Measurements from ENCODE around the gene ETFA.

Gene ETFA

DNA sequence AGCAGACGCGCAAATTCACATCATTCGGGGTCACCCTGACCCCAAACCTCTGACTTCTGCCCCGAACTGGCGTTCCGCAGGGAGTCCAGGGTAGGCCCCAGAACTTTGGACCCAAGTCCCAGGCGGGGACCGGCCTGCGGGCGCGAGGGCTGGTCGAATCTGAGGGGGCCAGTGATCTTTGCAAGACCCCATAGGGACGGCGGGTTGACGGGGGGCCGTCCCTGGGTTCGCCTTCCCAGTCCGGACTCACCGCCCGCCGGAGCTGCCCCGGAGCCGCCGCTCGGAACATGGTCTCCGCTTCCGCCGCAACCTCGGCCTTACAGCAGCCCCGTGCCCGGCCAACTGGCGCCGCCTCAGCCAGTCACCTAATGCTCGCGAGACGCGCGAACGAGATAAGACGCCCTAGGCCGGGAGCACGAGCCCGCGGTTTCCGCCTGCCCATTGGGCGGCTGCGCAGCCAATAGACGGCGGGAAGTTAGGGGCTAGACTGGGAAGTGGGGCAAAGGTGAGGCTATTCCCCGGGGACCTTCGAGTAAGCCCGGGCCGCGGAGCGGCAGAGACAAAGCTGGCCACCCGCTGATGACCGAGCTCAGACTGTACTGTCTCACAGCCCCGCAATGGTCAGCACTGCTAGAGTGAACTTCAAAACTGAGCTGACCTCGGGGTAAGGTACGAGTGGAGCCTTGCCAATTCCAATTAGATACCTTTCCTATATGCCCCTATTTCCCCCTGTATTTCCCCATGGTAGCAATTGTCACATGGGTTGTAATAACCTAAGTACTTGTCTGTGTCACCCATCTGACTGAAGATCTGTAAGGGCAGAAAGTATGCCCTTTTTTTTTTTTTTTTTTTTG, at the start of gene ETFA:
TSS of gene ETFA (minus strand) at position 370 of the 854 bp plus-strand sequence. CDS start at position 289, 81 bp downstream.
- H3K36me3 ChIP-seq (ENCODE audit: control insufficient read depth in 1 of 2, insufficient read depth in 2 of 2, low read length in 2 of 2): no peaks in the 10 kb centered on the region
- peak within 1 kb of the TSS; percentile 93 to 94 for H3K9ac ChIP-seq (ENCODE audit: low read depth in 1 of 2, low read length in 2 of 2)
- peak within 1 kb of the TSS; percentile 78 to 84 for H3K4me3 ChIP-seq (ENCODE audit: low read depth in 1 of 2, low read length in 2 of 2)
- H3K9me3 ChIP-seq (ENCODE audit: control insufficient read depth in 1 of 2, low read length in 2 of 2): no peaks in the 10 kb centered on the region
- H3K27me3 ChIP-seq (ENCODE audit: control insufficient read depth in 1 of 2, insufficient read depth in 2 of 2, low read length in 2 of 2): no peaks in the 10 kb centered on the region
- peak within 1 kb of the TSS; percentile 80 for H3K27ac ChIP-seq (ENCODE audit: low read depth, low read length)
- peaks cover 9% of the 10 kb centered on the region in 2 donors for H3K4me1 ChIP-seq (ENCODE audit: control insufficient read depth in 1 of 2, insufficient read depth in 2 of 2, low read length in 2 of 2)

DNA sequence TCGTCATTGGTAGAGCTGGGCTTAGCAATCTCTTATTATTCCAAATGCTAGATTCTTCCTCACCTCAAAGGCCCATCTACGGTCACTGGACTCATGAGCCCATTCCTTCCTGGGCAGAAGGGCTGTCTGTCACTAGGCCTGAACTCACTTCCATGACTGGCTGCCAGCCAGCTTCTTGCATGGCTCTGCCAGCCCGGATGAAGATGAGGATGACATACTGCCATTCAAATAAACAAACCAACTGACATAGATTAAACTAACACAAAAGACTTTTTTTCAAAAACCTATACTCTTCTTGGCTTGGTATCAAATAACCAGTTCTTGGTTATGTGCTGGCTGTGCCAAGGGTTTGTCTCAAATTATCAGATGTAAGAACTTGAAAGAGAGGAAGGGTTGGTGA, 49.1 kb upstream of the ETFA start:
- H3K9me3 ChIP-seq (ENCODE audit: control insufficient read depth in 1 of 2, low read length in 2 of 2): no peaks in the 10 kb centered on the region
- no peak overlapping the region for H3K9ac ChIP-seq (ENCODE audit: low read depth in 1 of 2, low read length in 2 of 2)

DNA sequence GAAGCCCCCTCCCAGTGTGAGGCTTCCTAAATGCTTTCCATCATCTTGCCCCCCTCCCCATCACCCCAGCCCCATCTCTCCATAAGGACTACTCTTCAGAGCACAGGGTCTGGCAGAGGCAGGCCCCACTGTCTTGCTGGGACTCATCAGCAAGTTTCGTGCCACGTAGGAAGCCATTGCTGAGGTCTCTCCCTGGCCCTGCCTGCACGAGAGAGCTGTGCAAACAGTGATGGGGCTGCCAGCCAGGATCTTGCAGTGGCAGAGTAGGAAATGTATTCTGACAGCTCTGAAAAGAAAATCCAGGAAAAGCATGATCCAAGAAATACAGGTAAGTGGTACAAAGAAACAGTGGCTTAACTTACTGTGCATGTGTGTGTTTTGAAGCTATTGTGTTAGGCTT, 47.9 kb upstream of the ETFA start:
- peaks cover 0 to 4% of the 10 kb centered on the region in 2 donors for H3K36me3 ChIP-seq (ENCODE audit: control insufficient read depth in 1 of 2, insufficient read depth in 2 of 2, low read length in 2 of 2)
- H3K4me1 ChIP-seq (ENCODE audit: control insufficient read depth in 1 of 2, insufficient read depth in 2 of 2, low read length in 2 of 2): no peaks in the 10 kb centered on the region
- no peak overlapping the region for H3K4me3 ChIP-seq (ENCODE audit: low read depth in 1 of 2, low read length in 2 of 2)
- H3K9ac ChIP-seq (ENCODE audit: low read depth in 1 of 2, low read length in 2 of 2): no peak overlapping the region
- H3K27ac ChIP-seq (ENCODE audit: low read depth, low read length): no peak overlapping the region
- no peaks in the 10 kb centered on the region for H3K9me3 ChIP-seq (ENCODE audit: control insufficient read depth in 1 of 2, low read length in 2 of 2)
- H3K27me3 ChIP-seq (ENCODE audit: control insufficient read depth in 1 of 2, insufficient read depth in 2 of 2, low read length in 2 of 2): no peaks in the 10 kb centered on the region

More for the DNA sequence above, 49.1 kb upstream of the ETFA start:
- no peaks in the 10 kb centered on the region for H3K27me3 ChIP-seq (ENCODE audit: control insufficient read depth in 1 of 2, insufficient read depth in 2 of 2, low read length in 2 of 2)
- H3K4me3 ChIP-seq (ENCODE audit: low read depth in 1 of 2, low read length in 2 of 2): no peak overlapping the region
- no peaks in the 10 kb centered on the region for H3K4me1 ChIP-seq (ENCODE audit: control insufficient read depth in 1 of 2, insufficient read depth in 2 of 2, low read length in 2 of 2)
- peaks cover 0 to 4% of the 10 kb centered on the region in 2 donors for H3K36me3 ChIP-seq (ENCODE audit: control insufficient read depth in 1 of 2, insufficient read depth in 2 of 2, low read length in 2 of 2)
- no peak overlapping the region for H3K27ac ChIP-seq (ENCODE audit: low read depth, low read length)

DNA sequence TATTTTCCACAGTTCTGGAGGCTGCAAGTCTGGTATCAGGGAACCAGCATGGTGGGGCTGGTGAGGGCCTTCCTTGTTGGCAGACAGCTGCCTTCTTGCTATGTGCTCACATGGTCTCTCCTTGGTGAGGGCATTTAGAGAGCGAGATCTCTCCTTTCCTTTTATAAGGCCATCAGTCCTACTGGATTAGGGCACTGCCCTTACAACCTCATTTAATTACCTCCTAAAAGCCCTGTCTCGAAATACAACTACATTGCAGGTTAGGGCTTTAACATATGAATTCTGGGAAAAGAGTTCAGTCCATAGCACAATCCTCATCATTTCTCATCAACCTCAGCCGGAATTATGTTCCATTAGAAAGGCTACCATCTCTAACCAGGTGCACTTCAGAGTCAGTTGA, 47.2 kb upstream of the ETFA start:
- Histone ChIP-seq H3K27me3 (ENCODE audit: control insufficient read depth in 1 of 2, insufficient read depth in 2 of 2, low read length in 2 of 2) (no peaks in the 10 kb centered on the region), H3K9me3 (ENCODE audit: control insufficient read depth in 1 of 2, low read length in 2 of 2) (no peaks in the 10 kb centered on the region), H3K27ac (ENCODE audit: low read depth, low read length) (no peak overlapping the region), H3K36me3 (ENCODE audit: control insufficient read depth in 1 of 2, insufficient read depth in 2 of 2, low read length in 2 of 2) (peaks cover 0 to 7% of the 10 kb centered on the region in 2 donors), H3K4me3 (ENCODE audit: low read depth in 1 of 2, low read length in 2 of 2) (no peak overlapping the region), H3K4me1 (ENCODE audit: control insufficient read depth in 1 of 2, insufficient read depth in 2 of 2, low read length in 2 of 2) (no peaks in the 10 kb centered on the region), H3K9ac (ENCODE audit: low read depth in 1 of 2, low read length in 2 of 2) (no peak overlapping the region)

DNA sequence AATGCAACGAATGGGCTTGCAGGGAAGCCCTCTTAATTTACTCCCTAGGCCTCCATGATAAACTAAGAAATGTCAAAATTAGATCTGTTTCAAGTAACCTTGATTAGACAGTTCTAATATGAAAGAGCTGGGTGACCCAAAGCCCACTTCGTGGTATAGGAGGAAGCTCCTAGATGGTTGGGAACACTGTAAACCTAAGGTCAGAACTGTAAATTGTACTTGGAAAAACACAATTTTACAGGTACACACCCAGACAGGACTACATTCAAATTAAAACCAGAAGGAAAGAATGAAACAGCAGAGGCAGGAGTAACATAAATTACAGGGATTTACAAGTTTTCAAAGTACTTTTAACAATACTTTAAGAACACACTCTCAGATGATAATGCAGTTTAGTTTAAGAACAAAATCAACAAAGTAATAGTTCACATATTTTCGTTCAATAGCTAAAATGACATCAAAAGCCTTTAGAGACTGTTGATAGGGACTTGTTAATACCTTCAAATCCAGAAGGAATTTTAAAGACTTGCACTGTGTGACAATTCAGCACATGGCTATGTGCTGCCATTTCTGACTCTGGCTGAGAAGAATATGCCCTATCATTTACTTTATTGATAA, 43.7 kb upstream of the ETFA start:
- Histone ChIP-seq H3K27me3 (ENCODE audit: control insufficient read depth in 1 of 2, insufficient read depth in 2 of 2, low read length in 2 of 2) (no peaks in the 10 kb centered on the region), H3K27ac (ENCODE audit: low read depth, low read length) (no peak overlapping the region), H3K9ac (ENCODE audit: low read depth in 1 of 2, low read length in 2 of 2) (no peak overlapping the region), H3K9me3 (ENCODE audit: control insufficient read depth in 1 of 2, low read length in 2 of 2) (no peaks in the 10 kb centered on the region), H3K36me3 (ENCODE audit: control insufficient read depth in 1 of 2, insufficient read depth in 2 of 2, low read length in 2 of 2) (peaks cover 0 to 5% of the 10 kb centered on the region in 2 donors), H3K4me1 (ENCODE audit: control insufficient read depth in 1 of 2, insufficient read depth in 2 of 2, low read length in 2 of 2) (no peaks in the 10 kb centered on the region), H3K4me3 (ENCODE audit: low read depth in 1 of 2, low read length in 2 of 2) (no peak overlapping the region)

DNA sequence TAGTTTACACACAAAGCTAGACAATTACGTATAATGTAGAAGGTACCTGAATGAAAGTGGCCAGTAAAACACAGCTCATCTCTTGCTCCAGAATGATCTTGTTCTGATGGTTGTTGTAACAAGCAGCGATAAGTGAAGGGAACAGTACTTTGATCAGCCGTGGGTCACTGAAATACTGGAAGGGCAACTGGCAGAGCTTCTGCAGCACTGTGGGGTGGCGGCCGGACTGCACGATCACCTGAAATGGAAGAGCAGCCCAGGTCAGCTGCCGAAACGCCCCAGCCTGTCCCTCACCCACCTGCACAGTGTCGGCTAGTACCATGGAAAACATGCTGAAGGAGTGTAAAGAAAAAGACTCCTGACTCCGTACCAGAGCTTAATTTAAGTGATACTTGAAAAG, 42.6 kb upstream of the ETFA start:
- no peaks in the 10 kb centered on the region for H3K9me3 ChIP-seq (ENCODE audit: control insufficient read depth in 1 of 2, low read length in 2 of 2)
- H3K27ac ChIP-seq (ENCODE audit: low read depth, low read length): no peak overlapping the region
- H3K4me1 ChIP-seq (ENCODE audit: control insufficient read depth in 1 of 2, insufficient read depth in 2 of 2, low read length in 2 of 2): no peaks in the 10 kb centered on the region
- H3K9ac ChIP-seq (ENCODE audit: low read depth in 1 of 2, low read length in 2 of 2): no peak overlapping the region
- H3K4me3 ChIP-seq (ENCODE audit: low read depth in 1 of 2, low read length in 2 of 2): no peak overlapping the region
- H3K36me3 ChIP-seq (ENCODE audit: control insufficient read depth in 1 of 2, insufficient read depth in 2 of 2, low read length in 2 of 2): peaks cover 0 to 4% of the 10 kb centered on the region in 2 donors
- H3K27me3 ChIP-seq (ENCODE audit: control insufficient read depth in 1 of 2, insufficient read depth in 2 of 2, low read length in 2 of 2): no peaks in the 10 kb centered on the region

DNA sequence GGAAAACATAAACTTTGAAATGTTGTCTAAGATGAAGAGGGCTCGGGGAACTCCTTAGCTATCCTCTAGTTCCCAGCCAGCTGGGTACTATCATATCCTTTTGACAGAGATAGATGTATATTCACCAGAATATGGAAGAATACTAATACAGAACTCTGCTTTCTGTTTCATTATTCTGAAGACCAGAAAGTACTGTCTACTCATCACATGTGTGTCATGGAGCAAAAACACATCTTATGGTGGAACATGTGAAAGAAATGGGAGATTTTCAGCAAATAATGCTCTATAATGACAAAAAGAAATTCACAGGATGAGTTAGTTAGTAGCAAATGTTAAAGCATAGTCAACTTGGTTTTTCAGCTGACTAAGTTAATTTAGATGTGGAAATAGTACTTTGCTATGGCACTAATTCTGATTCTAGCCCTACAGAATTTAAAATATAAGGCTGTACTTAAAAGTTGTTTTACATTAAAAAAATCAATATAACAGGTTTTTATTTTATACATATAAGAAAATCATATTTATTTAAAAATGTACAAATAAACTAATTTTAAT, 41.8 kb upstream of the ETFA start:
- H3K27me3 ChIP-seq (ENCODE audit: control insufficient read depth in 1 of 2, insufficient read depth in 2 of 2, low read length in 2 of 2): peaks cover 0 to 5% of the 10 kb centered on the region in 2 donors

DNA sequence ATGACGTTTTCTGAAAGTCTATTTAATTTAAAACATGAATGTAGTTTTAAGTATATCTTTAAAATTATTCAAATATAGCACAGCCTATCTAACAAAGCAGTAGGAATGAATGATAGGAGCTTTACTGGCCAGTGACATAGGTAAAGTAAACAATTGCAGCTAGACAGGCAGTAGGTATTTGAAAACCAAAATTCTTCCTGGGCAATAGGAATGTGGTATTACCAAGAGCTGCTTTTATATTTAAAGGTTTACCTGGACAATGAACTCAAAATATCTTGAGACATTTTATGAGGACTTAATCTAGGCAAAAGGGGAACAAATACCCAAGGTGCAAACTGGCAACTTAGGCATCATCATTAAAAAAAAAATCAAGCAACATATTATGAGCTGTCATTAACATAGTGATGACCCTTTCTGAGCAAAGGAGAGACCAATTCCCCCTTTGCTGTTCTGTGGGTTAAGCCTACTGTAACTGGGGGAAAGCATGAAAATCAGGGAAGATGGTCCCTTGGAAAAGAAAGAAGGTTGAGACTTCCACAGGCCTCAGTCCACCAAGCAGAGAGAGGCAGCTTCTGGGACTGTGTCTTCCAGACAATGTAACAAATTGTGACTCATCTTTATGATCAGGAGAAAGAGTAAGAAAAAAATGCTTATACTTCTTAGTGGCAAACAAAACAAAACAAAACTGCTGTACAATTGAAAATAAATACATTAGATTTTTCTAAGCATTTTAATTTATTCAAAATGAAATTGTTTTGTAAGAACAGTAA, 38.2 kb upstream of the ETFA start:
- Histone ChIP-seq H3K9me3 (ENCODE audit: control insufficient read depth in 1 of 2, low read length in 2 of 2) (no peaks in the 10 kb centered on the region), H3K27me3 (ENCODE audit: control insufficient read depth in 1 of 2, insufficient read depth in 2 of 2, low read length in 2 of 2) (peaks cover 20 to 39% of the 10 kb centered on the region in 2 donors), H3K4me1 (ENCODE audit: control insufficient read depth in 1 of 2, insufficient read depth in 2 of 2, low read length in 2 of 2) (peaks cover 0 to 14% of the 10 kb centered on the region in 2 donors), H3K9ac (ENCODE audit: low read depth in 1 of 2, low read length in 2 of 2) (no peak overlapping the region), H3K4me3 (ENCODE audit: low read depth in 1 of 2, low read length in 2 of 2) (no peak overlapping the region), H3K27ac (ENCODE audit: low read depth, low read length) (no peak overlapping the region), H3K36me3 (ENCODE audit: control insufficient read depth in 1 of 2, insufficient read depth in 2 of 2, low read length in 2 of 2) (peaks cover 0 to 4% of the 10 kb centered on the region in 2 donors)

More for the DNA sequence above, 41.8 kb upstream of the ETFA start:
- Histone ChIP-seq H3K4me3 (ENCODE audit: low read depth in 1 of 2, low read length in 2 of 2) (no peak overlapping the region), H3K4me1 (ENCODE audit: control insufficient read depth in 1 of 2, insufficient read depth in 2 of 2, low read length in 2 of 2) (no peaks in the 10 kb centered on the region), H3K27ac (ENCODE audit: low read depth, low read length) (no peak overlapping the region), H3K9ac (ENCODE audit: low read depth in 1 of 2, low read length in 2 of 2) (no peak overlapping the region), H3K36me3 (ENCODE audit: control insufficient read depth in 1 of 2, insufficient read depth in 2 of 2, low read length in 2 of 2) (peaks cover 0 to 4% of the 10 kb centered on the region in 2 donors), H3K9me3 (ENCODE audit: control insufficient read depth in 1 of 2, low read length in 2 of 2) (no peaks in the 10 kb centered on the region)

DNA sequence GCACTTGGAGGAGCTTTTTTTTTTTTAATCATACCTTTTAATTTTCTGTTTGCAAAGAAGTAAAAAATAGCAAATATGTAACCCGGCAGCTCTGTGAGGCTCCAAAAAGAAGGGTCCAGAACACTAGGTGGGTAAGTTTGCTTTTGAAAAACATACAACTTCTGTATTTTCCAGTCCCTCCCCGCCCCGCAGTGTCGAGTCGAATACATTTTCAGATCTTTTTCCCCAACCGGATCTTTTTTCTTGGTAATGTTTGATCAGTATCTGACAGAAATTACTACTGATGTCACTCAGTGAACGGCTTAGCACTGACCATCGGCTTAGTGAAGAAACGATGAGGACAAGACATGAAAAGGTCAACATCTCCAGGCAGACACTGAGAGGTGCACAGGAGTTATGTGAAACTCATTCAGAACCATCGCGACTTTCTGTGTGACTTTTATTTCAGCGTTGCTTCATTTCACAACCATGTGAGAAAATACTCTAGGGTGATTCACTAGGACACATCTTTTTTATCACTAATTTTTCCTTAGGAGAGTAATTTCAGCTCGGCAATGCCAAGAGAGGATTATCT, 36.3 kb upstream of the ETFA start:
- H3K4me3 ChIP-seq (ENCODE audit: low read depth in 1 of 2, low read length in 2 of 2): no peak overlapping the region
- no peak overlapping the region for H3K9ac ChIP-seq (ENCODE audit: low read depth in 1 of 2, low read length in 2 of 2)
- peaks cover 34 to 58% of the 10 kb centered on the region in 2 donors for H3K27me3 ChIP-seq (ENCODE audit: control insufficient read depth in 1 of 2, insufficient read depth in 2 of 2, low read length in 2 of 2)
- peaks cover 0 to 14% of the 10 kb centered on the region in 2 donors for H3K4me1 ChIP-seq (ENCODE audit: control insufficient read depth in 1 of 2, insufficient read depth in 2 of 2, low read length in 2 of 2)
- no peaks in the 10 kb centered on the region for H3K36me3 ChIP-seq (ENCODE audit: control insufficient read depth in 1 of 2, insufficient read depth in 2 of 2, low read length in 2 of 2)
- no peaks in the 10 kb centered on the region for H3K9me3 ChIP-seq (ENCODE audit: control insufficient read depth in 1 of 2, low read length in 2 of 2)
- H3K27ac ChIP-seq (ENCODE audit: low read depth, low read length): no peak overlapping the region

All from duodenal mucosa (tissue), 2 donors.